Body of pancreas (tissue), 4 donors: ENCODE measurements around the gene IL5RA.

Source experiments
- CTCF ChIP-seq, 7 experiments: fragments of 450-650 bp in 4 of 7; fragments of 200-600 bp in 3 of 7; sonication (generic) in 3 of 7; IDR thresholded peaks; one replicate each; pipeline ENCODE4 v1.5.1; 2016 to 2019; ENCODE audit warnings: antibody characterized with exemption in 7 of 7
- POLR2A ChIP-seq, 3 donors: fragments of 450-650 bp; IDR thresholded peaks; one replicate each; pipeline ENCODE4 v1.6.1; 2016; ENCODE audit warnings: antibody characterized with exemption in 3 of 3, mild to moderate bottlenecking in 2 of 3

DNA sequence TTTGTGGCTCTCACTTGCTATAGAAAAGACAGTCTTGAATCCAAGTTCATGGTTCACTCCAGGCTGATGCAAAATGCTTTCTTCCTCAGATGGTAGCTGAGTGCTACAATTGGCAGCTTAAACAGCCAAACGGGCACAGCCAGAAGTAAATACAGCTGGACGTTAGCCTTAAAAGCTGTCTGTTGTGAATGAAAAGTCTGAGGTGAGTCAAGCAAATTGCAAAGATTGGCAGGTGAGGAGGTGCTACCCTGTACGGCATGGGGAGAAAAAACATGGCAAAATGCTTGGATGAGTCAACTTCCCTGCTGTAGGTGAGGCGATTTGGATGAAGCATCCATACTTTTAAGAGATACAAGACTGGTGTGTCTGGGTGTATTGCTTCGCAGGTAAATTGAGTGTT is 40.5 kb downstream of the IL5RA start:
- no peak for TF ChIP-seq CTCF (IDR thresholded peaks at IDR 0.05)
- no peak for TF ChIP-seq POLR2A (IDR thresholded peaks at IDR 0.05)
